NOMO-1 (cell line): ENCODE results near the gene FAM13C.

Source experiments
- DNase-seq, 2 experiments: peaks; one replicate each; lab custom pipeline; 2025; ENCODE audit not compliant: unreplicated experiment in 2 of 2; lab: John Stamatoyannopoulos, UW

FAM13C gene

GRCh38 chr10:59320355-59320754 lies 42.0 kb downstream of the FAM13C start:
- DNase-seq = no peak

DNA sequence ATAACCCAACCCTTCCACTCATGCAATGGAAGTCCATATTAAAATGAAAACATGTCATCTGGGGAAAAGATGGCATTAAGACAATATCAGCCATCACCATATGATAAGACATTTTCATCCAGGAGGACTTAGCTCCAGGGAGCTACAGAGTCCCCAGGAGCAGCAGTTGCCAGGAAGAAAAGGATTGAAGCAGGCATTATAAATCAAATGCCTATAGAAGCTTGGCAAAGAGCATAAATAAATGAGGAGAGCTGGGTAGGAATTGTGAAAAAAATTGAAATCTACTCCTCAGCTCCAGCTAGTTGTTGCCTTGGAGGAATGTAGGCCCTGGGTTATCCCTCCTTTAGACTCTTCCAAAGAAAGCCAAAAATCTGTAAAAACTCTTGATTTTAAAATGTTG lies 42.5 kb downstream of the FAM13C start:
- no peak for DNase-seq

GRCh38 chr10:59317066-59317465 lies 45.3 kb downstream of the FAM13C start:
- DNase-seq = no peak

GRCh38 chr10:59315465-59315864 lies 46.9 kb downstream of the FAM13C start:
- no peak for DNase-seq

DNA sequence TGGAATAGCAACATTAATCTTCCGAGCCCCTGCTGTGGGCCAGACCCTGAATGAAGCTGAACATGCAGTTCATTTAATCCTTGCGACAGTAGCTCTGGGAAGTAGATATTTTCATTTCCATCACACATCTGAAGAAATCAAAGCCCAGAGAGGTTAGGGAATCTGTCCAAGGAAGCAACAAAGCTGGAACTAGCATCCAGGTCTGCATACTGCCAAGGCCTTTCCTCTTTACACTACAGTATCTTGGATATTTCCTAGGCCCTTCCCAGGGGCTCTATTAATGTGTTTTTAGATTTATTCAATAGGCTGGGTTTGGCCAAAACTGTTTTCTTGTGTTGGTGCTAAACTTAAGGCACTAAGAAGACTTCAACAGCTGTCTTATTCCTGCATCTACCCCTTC lies 48.1 kb downstream of the FAM13C start:
- DNase-seq = no peak

DNA sequence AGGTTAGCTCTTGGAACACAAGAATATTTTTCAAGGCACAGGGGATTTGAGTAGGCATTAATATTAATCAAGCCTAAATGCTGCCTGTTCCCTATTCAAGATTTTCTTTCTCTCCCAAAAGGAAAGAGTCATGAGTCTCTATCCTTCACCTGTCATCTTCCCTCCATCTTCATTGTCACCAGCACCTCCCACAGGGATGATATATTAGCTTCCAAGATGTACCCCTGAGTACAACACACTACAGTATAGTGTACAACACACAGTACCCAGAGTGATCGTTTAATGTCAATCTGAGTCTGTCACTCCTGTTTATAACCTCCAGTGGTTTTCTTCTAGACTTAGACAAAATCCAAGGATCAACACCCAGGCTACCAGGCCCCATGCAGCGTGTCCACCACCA lies 50.1 kb downstream of the FAM13C start:
- DNase-seq = no peak

GRCh38 chr10:59311025-59311424 lies 51.3 kb downstream of the FAM13C start:
- no peak for DNase-seq

GRCh38 chr10:59310324-59310914 lies 51.9 kb downstream of the FAM13C start:
- DNase-seq = no peak

DNA sequence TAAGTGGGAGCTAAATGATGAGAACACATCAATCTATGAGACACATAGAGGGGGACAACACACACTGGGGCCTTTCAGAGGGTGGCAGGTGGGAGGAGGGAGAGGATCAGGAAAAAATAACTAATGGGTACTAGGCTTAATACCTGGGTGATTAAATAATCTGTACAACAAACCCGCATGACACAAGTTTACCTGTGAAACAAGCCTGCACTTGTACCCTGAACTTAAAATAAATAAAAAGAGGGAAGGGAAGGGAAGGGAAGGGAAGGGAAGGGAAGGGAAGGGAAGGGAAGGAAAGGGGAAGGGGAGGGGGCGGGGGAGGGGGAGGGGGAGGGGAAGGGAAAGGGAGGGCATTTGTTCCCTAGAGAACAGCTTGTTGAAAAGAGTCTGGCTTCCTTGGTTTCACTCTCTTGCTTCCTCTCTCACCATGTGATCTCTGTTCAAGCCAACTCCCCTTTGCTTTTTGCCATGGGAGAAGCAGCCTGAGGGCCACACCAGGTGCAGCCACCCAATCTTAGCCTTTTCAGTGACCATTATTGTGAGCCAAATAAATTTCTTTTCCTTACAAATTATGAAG lies 57.7 kb downstream of the FAM13C start:
- DNase-seq = no peak

DNA sequence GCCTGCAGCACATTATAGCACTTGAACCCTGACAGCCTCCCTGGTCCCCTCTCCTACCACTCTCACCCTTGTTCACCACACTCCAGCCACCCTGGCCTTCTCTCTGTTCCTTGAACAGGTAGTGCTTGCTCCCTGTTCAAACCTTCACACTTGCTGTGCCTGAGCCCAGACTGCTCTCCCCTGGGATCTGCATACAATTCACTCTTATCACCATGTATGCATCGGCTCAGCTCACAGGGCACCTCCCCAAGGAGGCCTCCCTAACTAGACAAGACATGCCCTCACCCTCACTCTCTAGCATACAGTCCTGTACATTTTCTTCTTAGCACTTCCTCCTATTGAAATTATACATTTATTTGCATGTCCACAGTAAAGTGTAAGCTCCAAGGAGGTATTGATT lies 59.3 kb downstream of the FAM13C start:
- DNase-seq = no peak

- no peak for DNase-seq
Observed at GRCh38 chr10:59302381-59302780, 60.0 kb downstream of the FAM13C start.

DNA sequence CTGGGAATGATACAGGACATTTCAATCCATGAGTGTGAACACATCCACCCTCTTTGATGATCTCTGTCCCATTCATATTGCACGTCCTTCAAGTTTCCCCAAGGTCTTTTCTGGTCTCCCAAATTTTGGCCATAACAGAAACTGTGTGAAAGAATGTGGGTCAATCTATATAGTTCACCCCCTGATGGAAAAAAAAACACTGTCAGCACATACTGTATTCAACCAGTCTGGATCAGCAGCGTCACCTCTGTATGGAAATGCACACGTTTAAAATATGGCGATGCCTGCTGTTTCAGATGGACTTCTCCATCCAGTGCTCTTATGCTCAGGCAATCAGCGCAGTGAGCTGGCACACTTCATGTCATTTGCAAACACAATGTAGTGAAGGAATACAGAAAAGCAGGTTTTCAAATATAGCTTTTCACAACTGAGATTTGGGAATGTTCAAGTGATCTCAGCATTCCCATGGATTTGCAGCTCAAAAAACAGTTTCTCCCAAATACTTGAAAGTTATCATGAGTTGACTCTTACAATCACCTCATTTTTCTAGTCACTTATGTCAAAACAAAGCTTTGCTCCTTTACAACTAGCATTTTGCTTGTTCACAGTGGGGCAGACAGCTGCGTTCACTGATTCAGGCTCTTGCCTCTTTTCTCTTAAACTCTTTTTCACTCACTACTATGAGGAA lies 61.1 kb downstream of the FAM13C start:
- no peak for DNase-seq

DNA sequence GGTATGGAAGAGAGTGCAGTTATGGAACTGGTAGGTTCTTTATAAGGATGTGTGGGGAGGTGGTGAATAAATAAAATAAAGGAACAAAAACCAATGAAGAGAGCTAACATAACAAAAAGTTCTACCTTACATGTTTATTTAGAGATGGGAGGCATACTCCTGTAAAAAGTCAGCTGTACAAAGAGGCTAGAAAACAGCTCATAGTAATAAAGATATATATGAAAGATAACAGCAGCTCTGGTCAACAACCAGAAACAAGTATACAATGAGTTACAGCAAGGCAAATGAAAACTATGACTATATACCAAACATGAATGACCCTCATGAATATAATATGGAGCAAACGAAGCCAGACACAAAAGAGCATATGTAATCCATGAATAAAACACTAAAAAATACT lies 62.0 kb downstream of the FAM13C start:
- no peak for DNase-seq

- DNase-seq = no peak
Observed at GRCh38 chr10:59299933-59300332, 62.4 kb downstream of the FAM13C start.

DNA sequence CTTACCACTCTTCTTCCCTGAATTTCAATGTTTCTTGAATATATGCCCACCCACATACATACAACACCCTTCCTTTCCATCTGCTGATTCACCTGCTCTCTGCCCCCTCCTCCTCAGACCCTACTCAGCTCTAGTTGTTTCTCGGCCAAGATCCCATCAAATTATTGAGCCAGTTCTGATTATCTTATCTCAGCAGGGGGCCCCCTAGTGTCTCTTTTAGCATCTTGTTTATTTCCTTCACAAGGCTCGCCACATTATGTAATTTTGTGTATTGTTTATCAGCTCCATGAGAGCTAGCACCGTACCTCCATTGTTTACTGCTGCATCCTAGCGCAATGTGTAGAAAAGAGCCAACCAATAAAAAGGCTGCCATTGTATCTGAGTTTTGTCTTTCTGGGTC lies 71.9 kb downstream of the FAM13C start:
- no peak for DNase-seq

DNA sequence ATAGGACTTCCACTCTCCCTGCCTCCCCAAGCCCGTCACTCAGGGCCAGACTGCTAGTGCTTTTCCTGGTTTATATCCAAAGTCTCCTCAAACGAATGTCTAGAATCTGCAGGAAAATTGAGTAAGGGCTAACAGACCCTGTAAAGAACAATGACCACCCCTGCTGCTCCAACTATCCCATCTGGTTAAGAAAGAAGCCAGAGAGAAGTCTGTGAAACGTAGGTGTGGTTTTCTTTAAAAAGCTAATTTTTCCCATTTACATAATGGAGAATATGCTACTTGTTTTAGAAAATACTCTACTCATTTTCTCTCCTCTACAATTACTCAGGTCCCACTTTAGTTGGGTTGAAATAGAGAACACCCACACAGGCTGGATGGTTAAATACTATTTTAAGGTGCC lies 72.5 kb downstream of the FAM13C start:
- DNase-seq = no peak

DNA sequence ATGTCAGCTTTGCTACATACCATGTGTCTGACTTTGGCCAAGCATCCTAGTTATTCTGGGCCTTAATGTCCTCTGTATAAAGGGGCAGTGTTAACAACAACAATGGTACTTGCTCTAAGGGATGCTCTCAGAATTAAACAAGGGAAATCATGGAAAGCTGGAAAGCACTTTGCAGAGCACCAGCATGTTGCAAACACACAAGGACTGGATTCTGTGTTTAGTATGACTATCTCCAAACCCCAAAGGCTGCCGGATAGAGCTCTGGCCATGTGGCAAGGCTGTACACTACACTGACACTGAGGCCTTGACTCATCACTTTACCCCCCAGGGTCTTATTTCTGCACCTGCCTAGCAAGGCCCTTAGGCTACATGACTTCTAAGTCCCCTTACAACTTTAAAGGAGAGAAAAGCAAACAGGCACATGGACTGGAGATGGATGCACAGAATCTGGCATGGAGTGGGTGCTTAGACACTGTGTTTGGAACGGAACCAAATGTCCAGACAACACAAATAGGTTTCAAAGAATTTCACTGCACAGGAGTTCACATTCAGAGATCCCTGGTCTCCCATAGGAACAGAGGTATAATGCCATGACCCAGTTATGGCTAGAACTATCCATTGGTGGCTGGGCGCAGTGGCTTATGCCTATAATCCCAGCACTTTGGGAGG lies 74.6 kb downstream of the FAM13C start:
- DNase-seq = no peak

DNA sequence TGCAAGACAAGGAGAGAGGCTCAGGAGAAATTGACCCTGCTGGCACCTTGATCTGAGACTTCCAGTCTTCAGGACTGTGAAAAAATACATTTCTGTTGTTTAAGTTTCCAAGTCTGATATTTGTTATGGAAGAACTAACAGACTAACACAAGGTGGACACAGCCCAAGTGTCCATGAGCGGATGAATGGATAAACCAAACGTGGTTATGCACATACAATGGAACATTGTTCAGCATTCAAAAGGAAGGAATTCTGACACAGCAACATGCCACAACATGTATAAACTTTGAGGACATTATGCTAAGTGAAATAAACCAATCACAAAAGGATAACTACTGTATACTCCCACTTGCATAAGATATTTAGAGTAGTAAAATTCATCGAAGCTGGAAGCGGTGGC lies 76.5 kb downstream of the FAM13C start:
- DNase-seq = no peak

- no peak for DNase-seq
Observed at GRCh38 chr10:59285073-59285472, 77.3 kb downstream of the FAM13C start.

- no peak for DNase-seq
Observed at GRCh38 chr10:59284118-59284975, 78.0 kb downstream of the FAM13C start.

DNA sequence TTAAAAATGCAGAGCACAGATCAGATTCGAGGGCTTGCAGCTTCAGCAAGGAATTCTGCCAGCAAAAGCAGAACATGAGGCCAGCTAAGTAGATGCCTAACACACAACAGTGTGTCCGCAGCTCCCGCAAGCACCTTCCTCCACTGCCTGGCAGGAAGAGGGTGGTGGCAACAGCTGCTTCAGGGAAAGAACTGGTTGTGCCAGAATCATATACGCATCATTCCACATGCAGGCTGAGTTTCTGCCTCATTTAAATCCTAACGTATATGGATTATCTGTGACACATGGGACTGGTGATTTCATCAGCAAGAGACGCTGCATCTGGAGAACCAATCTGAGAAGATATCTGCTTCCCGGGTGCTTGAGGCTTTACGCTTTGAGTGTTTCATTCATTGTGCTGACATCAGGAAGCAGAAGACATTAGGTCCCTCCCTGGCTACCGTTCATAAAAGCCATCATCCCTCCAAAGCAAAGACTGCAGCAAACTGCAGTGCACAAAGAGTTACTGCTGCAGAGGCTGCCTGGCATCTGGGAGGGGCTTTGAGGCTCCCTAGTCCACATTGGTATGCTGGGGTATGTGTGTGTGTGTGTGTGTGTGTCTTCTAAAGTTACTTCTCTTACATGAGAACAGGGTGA lies 78.8 kb downstream of the FAM13C start:
- no peak for DNase-seq
